Stimulated activated CD4-positive, alpha-beta T cell treated with anti-CD3 and anti-CD28 coated beads, Interleukin-1b, Interleukin-23, amount 100 ng/mL, for 24 hours (primary cell): ENCODE measurements around the gene ADAMTS2.

Experiments used
- DNase-seq, 4 experiments: peaks; one replicate each; pipeline ENCODE4 v3.0.0-alpha.2; 2020; ENCODE audit warnings: low read depth in 4 of 4, low spot score in 1 of 4

The ADAMTS2 gene

GRCh38 chr5:179183481-179183880, 161.8 kb downstream of the ADAMTS2 start:
- DNase-seq: no peak

DNA sequence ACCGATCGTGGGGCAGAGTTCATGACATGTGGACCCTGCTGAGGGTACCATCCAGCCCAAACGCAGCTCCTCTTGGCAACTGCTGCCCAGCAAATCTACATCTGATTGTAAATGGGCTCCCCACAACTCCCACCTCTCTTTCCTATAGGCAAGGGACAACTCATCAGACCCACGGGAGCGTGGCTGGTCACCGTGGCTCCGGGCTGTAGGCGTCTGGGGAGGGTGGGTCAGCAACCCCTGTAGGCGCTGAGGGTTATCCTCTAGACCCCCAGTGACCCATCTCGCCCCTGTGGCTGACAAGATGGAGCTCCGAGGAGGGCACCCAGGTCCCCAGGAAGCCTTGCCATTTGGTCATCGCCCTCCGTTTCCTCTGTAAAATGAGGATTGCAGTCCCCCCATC, 162.7 kb downstream of the ADAMTS2 start:
- DNase-seq: no peak

DNA sequence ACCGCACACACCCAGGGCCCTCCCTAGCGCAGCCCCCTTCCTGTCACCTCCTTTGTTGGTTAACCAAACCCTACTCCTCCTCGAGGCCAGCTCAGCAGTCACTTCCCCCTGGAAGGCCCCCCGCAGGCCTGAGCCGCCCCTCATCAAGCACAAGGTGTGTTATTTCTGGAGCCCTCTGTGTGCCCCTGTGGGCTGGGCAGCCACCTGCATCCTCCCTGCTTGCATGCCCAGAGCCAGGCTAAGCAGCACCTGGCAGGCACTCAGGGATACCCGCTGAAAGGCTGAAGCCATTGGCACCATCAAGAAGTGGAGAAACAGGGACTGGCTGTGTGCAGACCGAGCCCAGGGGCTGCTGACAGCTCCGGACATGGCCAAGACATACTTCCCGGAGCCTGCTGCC, 163.3 kb downstream of the ADAMTS2 start:
- no peak for DNase-seq

DNA sequence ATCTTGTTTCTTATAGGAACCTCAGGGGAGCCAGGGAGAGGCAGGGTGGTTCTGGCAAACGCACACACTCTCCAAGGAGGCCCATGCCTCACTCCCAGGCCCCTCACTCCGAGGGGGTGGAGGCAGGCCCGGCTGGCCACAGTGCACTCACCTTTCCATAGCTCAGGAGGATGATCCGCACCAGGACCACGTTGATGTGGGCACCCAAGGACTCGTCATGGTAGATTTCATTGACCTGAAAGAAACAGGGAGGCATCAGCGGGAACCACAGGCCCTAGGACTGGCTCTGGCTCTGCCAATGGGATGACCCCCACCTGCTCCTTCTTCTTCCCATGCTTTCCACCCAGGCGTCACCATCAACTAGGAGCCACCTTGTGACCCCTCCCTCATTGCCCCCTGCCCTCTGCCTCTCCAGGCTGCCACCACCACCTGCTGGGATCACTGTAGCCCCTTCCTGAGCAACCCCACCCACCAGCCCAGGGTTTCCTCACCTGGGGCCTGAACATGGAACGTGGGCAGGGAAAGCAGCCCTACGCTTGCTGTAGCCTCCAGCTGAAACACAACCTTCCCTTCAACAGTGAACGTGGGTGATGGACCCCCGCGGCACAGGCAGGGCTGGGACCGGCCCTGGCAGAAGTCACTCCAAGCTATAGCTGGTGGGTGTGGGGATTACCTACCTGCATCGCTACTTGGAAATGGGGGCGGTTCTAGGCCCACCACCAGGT, 164.2 kb downstream of the ADAMTS2 start:
- no peak for DNase-seq

DNA sequence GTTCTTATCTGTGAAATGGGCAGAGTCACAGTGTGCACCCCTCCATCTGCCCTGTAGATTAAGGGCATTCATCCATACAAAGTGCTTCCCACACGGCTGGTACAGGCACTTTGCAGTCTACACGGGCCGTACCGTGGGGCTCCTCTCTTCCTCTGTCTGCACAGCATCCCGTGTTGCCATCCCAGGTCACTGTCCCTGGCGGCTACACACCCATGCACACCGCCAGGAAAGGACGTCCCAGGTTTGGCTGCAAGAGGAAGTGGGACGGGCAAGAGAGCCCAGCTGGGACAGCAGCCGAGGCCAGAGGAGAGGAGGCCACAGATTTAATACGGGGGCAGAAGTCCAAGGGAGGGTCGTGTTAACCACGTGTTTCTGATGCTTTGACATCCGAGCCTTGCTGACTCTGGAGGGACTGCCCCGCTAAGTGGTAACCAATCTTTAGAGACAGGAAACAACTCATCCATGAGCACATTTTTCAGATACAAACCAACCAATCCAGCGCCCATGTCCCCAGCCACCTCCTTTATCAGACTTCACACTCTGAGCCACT, 165.1 kb downstream of the ADAMTS2 start:
- DNase-seq: no peak

DNA sequence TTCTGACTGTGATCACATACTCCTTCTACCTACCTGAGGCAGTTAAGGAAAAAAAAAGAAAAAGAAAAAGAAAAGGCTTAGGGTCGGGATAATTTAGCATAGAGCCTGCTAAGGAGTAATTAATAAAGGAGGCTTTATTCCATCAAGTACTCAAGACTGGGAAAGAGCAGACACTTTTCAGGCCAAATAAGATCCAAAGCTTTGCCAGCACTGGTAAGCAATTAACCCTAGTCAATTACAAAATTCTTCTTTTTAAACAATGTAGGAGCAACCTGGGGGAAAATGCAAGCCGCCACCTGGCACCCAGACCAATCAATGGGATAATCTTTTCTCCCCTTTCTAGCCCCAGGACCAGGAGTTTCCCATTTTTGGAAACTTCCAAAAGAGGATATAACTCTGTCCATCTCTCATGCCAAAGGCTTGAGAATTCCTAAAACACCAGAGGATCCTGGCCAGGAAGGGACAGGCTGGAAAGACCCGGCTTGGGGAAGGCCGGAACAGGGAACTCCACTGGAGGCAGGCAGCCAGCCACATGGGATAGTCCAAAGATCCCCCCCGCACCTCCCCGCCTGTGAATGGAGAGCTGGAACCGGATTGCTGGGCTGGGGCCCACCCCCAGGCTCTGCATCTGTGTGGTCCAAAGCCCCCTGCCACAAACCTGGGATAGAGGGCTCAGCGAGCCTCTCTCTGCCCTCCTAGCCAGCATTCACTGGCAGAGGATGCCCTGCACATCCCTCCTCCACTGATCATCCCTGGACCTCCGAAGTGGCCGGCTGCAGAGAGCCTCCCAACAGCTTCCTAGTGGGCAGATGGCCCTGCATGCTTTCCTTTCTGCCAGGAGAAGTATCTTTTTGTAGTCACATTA, 167.3 kb downstream of the ADAMTS2 start:
- no peak for DNase-seq

DNA sequence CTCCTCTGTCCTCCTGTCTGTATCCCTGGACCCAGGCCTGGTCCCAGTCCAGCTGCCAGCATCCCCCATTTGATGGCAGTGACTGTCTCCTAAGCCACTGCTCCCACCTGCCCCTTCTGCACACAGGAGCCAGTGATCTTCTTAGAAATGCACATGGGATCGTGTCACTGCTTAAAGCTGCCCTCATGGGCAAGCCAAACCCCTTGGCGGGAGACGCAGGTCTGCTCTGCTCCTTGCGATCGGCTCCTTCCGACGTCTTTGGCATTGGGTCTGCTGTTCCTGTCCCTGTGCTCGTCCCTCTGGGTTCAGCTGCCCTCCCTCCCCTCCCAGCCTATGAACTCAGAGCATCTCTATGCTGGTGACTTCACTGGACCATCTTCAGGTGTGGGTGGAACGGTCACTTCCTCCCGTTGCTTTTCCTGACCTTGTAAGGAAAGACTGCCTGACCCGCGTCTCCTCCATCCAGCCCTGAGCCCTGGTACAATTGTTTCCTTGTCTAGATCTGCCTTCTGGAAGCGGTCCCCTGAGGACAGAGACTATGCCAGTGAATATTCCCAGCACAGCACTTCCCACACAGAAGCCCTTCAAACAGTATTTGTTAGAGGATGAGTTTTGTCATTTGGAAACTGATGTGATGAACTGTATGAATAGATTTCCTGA, 168.6 kb downstream of the ADAMTS2 start:
- DNase-seq: no peak

DNA sequence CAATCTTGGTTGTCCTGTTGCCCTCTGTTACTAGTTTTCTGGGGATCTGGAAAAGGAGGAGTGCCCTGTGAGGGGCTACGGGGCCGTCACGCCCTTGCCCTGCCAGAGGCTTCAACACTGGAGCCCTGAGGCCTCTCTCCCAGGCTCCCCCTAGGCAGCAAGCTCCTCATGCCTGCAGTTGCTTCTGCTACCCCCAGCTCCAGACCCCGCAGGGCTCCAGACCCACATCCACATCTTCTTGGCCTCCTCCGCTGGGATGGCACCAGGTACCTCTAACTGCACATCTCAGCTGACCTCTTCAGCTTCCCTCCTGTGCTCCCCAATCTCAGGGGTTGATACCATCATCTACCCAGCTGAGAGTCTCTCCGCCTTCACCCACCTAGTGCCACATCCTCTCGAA, 169.1 kb downstream of the ADAMTS2 start:
- DNase-seq: no peak

DNA sequence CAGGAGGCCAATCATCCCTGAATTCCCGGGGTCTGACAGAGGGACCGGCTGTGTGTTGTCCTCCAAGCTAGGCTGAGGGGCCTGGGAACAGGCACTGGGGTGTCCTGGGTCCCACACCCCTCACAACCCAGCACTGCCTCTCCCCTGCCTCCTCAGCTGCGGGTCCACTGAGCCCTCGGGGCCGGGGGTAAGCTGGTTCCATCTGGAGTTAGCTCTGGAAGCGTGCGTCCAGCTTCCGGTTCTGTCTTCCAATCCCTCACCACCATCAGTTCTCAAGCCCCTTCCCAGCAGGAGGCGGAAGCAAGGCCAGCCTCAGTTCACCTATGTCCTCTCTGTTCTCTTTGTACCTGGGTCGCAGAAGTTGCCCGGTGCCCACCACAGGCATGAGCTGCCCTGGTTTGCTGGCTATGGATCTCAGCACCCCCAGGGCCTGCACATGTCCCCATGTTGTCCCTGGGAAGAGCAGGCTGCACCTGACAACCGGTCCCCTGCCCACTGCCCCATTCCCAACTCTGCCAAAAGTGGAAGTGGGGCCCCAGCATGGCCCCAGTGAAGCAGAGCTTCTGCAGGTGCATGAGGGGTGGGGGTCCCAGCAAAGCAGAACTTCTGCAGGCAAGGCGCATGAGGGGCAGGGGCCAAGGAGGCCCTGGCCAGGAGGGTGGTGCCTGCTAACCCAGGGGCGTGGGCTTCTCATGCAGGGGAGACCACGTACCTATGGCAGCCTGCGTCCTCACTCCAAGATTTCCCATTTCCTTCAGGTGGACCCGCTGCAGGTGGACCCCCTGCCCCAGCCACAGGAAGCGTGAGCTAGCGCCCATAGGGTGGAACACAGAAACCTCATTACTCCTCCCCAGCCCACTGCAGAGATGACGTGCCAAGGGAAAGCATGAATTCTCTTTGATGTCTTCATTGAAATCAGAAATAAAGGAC, 173.2 kb downstream of the ADAMTS2 start:
- no peak for DNase-seq

- DNase-seq: no peak
Measured at GRCh38 chr5:179171251-179171815, 173.9 kb downstream of the ADAMTS2 start.

DNA sequence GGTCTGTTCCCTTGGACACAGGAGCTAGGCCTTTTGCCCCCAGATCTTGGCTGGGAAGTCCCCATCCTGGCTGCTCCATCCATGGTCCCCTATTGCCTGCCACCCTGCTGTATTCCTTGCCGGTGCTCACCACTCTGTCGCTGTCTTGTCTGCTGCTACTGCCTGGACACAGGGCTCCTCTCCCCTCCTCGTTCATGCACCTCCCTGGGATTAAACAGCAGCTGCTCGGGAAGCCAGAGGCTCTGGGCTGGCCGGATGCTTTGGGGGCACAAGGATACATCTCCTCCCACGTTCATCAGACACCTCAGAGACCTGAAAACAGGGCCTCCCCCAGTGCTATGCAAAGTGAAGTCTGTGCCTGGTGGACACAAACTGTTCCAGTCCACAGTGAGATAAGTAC, 174.7 kb downstream of the ADAMTS2 start:
- DNase-seq: no peak

GRCh38 chr5:179169836-179170235, 175.4 kb downstream of the ADAMTS2 start:
- no peak for DNase-seq

- DNase-seq: no peak
Measured at GRCh38 chr5:179168664-179169063, 176.6 kb downstream of the ADAMTS2 start.

GRCh38 chr5:179167871-179168451, 177.3 kb downstream of the ADAMTS2 start:
- DNase-seq: no peak

- DNase-seq: peak; percentile 26 to 61 (median 41)
Measured at GRCh38 chr5:179166886-179167841, 178.1 kb downstream of the ADAMTS2 start.

GRCh38 chr5:179166171-179166885, 178.9 kb downstream of the ADAMTS2 start:
- DNase-seq: no peak

GRCh38 chr5:179165421-179166170, 179.7 kb downstream of the ADAMTS2 start:
- DNase-seq: no peak
